ENCODE measurements around the gene CEACAM7. TPM values are rescaled to one million over a fixed set of nuclear protein-coding genes. Genes with fewer than 3 reads are reported as not detected.
A peak's percentile ranks its signal among the peaks of the same experiment; 100 is the strongest.

CEACAM7 gene
- polyA plus RNA-seq, 3 donors from 2014 or later = not detected

DNA sequence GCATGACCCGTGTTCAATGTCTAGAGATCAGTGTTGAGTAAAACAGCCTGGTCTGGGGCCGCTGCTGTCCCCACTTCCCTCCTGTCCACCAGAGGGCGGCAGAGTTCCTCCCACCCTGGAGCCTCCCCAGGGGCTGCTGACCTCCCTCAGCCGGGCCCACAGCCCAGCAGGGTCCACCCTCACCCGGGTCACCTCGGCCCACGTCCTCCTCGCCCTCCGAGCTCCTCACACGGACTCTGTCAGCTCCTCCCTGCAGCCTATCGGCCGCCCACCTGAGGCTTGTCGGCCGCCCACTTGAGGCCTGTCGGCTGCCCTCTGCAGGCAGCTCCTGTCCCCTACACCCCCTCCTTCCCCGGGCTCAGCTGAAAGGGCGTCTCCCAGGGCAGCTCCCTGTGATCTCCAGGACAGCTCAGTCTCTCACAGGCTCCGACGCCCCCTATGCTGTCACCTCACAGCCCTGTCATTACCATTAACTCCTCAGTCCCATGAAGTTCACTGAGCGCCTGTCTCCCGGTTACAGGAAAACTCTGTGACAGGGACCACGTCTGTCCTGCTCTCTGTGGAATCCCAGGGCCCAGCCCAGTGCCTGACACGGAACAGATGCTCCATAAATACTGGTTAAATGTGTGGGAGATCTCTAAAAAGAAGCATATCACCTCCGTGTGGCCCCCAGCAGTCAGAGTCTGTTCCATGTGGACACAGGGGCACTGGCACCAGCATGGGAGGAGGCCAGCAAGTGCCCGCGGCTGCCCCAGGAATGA is 18.9 kb upstream of the CEACAM7 start:
- peak overlapping the region; percentile 55 to 82 (median 78) for H3K4me3 Mint-ChIP-seq
- H3K27ac Mint-ChIP-seq = no peak overlapping the region
- peaks cover 3 to 5% of the 10 kb centered on the region in 2 donors for H3K4me1 Mint-ChIP-seq
- H3K36me3 Mint-ChIP-seq = no peaks in the 10 kb centered on the region
- DNase-seq = peak; percentile 53 to 62 (median 62)
- H3K27me3 Mint-ChIP-seq (ENCODE audit: low read depth in 3 of 3) = peaks cover 2 to 13% (median 5%) of the 10 kb centered on the region in 3 donors
- H3K9me3 Mint-ChIP-seq = no peaks in the 10 kb centered on the region

GRCh38 chr19:41705393-41706174 is 17.5 kb upstream of the CEACAM7 start:
- Mint-ChIP-seq H3K4me3 (no peak overlapping the region), H3K9me3 (no peaks in the 10 kb centered on the region), H3K27ac (no peak overlapping the region)

GRCh38 chr19:41703602-41704293 is 15.7 kb upstream of the CEACAM7 start:
- peaks cover 2 to 6% (median 5%) of the 10 kb centered on the region in 3 donors for H3K27me3 Mint-ChIP-seq (ENCODE audit: low read depth in 3 of 3)
- no peak overlapping the region for H3K4me3 Mint-ChIP-seq
- no peaks in the 10 kb centered on the region for H3K9me3 Mint-ChIP-seq
- H3K27ac Mint-ChIP-seq = no peak overlapping the region
- H3K36me3 Mint-ChIP-seq = no peaks in the 10 kb centered on the region
- H3K4me1 Mint-ChIP-seq = peaks cover 3 to 5% of the 10 kb centered on the region in 2 donors
- no peak for DNase-seq

More at GRCh38 chr19:41705393-41706174, 17.5 kb upstream of the CEACAM7 start:
- H3K36me3 Mint-ChIP-seq = no peaks in the 10 kb centered on the region
- peak in 1 of 3 donors; percentile 16 for DNase-seq
- peaks cover 2 to 6% (median 5%) of the 10 kb centered on the region in 3 donors for H3K27me3 Mint-ChIP-seq (ENCODE audit: low read depth in 3 of 3)
- peaks cover 3 to 5% of the 10 kb centered on the region in 2 donors for H3K4me1 Mint-ChIP-seq

GRCh38 chr19:41702171-41702651 is 14.1 kb upstream of the CEACAM7 start:
- DNase-seq = no peak
- Mint-ChIP-seq H3K4me3 (no peak overlapping the region), H3K27me3 (ENCODE audit: low read depth in 3 of 3) (peaks cover 2 to 6% (median 5%) of the 10 kb centered on the region in 3 donors), H3K36me3 (no peaks in the 10 kb centered on the region), H3K4me1 (peaks cover 3 to 5% of the 10 kb centered on the region in 2 donors), H3K9me3 (peaks cover 0 to 2% (median 0%) of the 10 kb centered on the region in 6 donors), H3K27ac (no peak overlapping the region)

DNA sequence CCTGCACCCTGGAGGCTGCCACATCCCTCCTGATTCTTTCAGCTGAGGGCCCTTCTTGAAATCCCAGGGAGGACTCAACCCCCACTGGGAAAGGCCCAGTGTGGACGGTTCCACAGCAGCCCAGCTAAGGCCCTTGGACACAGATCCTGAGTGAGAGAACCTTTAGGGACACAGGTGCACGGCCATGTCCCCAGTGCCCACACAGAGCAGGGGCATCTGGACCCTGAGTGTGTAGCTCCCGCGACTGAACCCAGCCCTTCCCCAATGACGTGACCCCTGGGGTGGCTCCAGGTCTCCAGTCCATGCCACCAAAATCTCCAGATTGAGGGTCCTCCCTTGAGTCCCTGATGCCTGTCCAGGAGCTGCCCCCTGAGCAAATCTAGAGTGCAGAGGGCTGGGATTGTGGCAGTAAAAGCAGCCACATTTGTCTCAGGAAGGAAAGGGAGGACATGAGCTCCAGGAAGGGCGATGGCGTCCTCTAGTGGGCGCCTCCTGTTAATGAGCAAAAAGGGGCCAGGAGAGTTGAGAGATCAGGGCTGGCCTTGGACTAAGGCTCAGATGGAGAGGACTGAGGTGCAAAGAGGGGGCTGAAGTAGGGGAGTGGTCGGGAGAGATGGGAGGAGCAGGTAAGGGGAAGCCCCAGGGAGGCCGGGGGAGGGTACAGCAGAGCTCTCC is 13.5 kb upstream of the CEACAM7 start:
- Mint-ChIP-seq H3K9me3 (peaks cover 0 to 2% (median 0%) of the 10 kb centered on the region in 6 donors), H3K27ac (no peak overlapping the region), H3K36me3 (no peaks in the 10 kb centered on the region), H3K4me3 (no peak overlapping the region), H3K27me3 (ENCODE audit: low read depth in 3 of 3) (peaks cover 0 to 6% (median 5%) of the 10 kb centered on the region in 3 donors), H3K4me1 (peaks cover 0 to 5% of the 10 kb centered on the region in 2 donors)
- DNase-seq = no peak

GRCh38 chr19:41700381-41701195 is 12.5 kb upstream of the CEACAM7 start:
- H3K27ac Mint-ChIP-seq = no peak overlapping the region
- no peak overlapping the region for H3K4me3 Mint-ChIP-seq
- DNase-seq = no peak
- no peaks in the 10 kb centered on the region for H3K36me3 Mint-ChIP-seq
- H3K9me3 Mint-ChIP-seq = peaks cover 0 to 2% (median 0%) of the 10 kb centered on the region in 6 donors
- no peaks in the 10 kb centered on the region for H3K4me1 Mint-ChIP-seq
- H3K27me3 Mint-ChIP-seq (ENCODE audit: low read depth in 3 of 3) = peaks cover 0 to 10% (median 5%) of the 10 kb centered on the region in 3 donors

- peaks cover 0 to 10% (median 5%) of the 10 kb centered on the region in 3 donors for H3K27me3 Mint-ChIP-seq (ENCODE audit: low read depth in 3 of 3)
- H3K4me3 Mint-ChIP-seq = no peak overlapping the region
- no peak for DNase-seq
- no peaks in the 10 kb centered on the region for H3K36me3 Mint-ChIP-seq
- H3K27ac Mint-ChIP-seq = no peak overlapping the region
- H3K4me1 Mint-ChIP-seq = no peaks in the 10 kb centered on the region
- peaks cover 0 to 2% (median 0%) of the 10 kb centered on the region in 6 donors for H3K9me3 Mint-ChIP-seq
These were observed 11.9 kb upstream of the CEACAM7 start for GRCh38 chr19:41699968-41700323.

GRCh38 chr19:41699231-41699967 is 11.3 kb upstream of the CEACAM7 start:
- no peak overlapping the region for H3K27ac Mint-ChIP-seq
- no peak for DNase-seq
- no peaks in the 10 kb centered on the region for H3K4me1 Mint-ChIP-seq
- H3K9me3 Mint-ChIP-seq = peaks cover 0 to 2% (median 0%) of the 10 kb centered on the region in 6 donors
- no peak overlapping the region for H3K4me3 Mint-ChIP-seq
- peaks cover 0 to 10% (median 5%) of the 10 kb centered on the region in 3 donors for H3K27me3 Mint-ChIP-seq (ENCODE audit: low read depth in 3 of 3)
- H3K36me3 Mint-ChIP-seq = no peaks in the 10 kb centered on the region

GRCh38 chr19:41698746-41699230 is 10.7 kb upstream of the CEACAM7 start:
- peaks cover 0 to 2% (median 0%) of the 10 kb centered on the region in 6 donors for H3K9me3 Mint-ChIP-seq
- H3K36me3 Mint-ChIP-seq = no peaks in the 10 kb centered on the region
- peaks cover 0 to 8% (median 5%) of the 10 kb centered on the region in 3 donors for H3K27me3 Mint-ChIP-seq (ENCODE audit: low read depth in 3 of 3)
- DNase-seq = no peak
- no peak overlapping the region for H3K27ac Mint-ChIP-seq
- no peak overlapping the region for H3K4me3 Mint-ChIP-seq
- no peaks in the 10 kb centered on the region for H3K4me1 Mint-ChIP-seq

DNA sequence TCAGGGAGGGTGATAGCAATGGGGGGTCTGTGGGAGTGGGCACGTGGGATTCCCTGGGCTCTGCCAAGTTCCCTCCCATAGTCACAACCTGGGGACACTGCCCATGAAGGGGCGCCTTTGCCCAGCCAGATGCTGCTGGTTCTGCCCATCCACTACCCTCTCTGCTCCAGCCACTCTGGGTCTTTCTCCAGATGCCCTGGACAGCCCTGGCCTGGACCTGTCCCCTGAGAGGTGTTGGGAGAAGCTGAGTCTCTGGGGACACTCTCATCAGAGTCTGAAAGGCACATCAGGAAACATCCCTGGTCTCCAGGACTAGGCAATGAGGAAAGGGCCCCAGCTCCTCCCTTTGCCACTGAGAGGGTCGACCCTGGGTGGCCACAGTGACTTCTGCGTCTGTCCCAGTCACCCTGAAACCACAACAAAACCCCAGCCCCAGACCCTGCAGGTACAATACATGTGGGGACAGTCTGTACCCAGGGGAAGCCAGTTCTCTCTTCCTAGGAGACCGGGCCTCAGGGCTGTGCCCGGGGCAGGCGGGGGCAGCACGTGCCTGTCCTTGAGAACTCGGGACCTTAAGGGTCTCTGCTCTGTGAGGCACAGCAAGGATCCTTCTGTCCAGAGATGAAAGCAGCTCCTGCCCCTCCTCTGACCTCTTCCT is 9.3 kb upstream of the CEACAM7 start:
- peaks cover 0 to 11% (median 5%) of the 10 kb centered on the region in 6 donors for H3K9me3 Mint-ChIP-seq
- DNase-seq = no peak
- no peak overlapping the region for H3K27ac Mint-ChIP-seq
- no peaks in the 10 kb centered on the region for H3K4me1 Mint-ChIP-seq
- H3K36me3 Mint-ChIP-seq = no peaks in the 10 kb centered on the region
- H3K27me3 Mint-ChIP-seq (ENCODE audit: low read depth in 3 of 3) = peaks cover 0 to 5% (median 4%) of the 10 kb centered on the region in 3 donors
- H3K4me3 Mint-ChIP-seq = no peak overlapping the region

GRCh38 chr19:41696402-41697197 is 8.5 kb upstream of the CEACAM7 start:
- peaks cover 0 to 6% (median 5%) of the 10 kb centered on the region in 3 donors for H3K27me3 Mint-ChIP-seq (ENCODE audit: low read depth in 3 of 3)
- peaks cover 0 to 12% (median 6%) of the 10 kb centered on the region in 6 donors for H3K9me3 Mint-ChIP-seq
- DNase-seq = no peak
- H3K4me3 Mint-ChIP-seq = no peak overlapping the region
- no peaks in the 10 kb centered on the region for H3K36me3 Mint-ChIP-seq
- no peaks in the 10 kb centered on the region for H3K4me1 Mint-ChIP-seq
- no peak overlapping the region for H3K27ac Mint-ChIP-seq
